ENCODE measurements around the gene RAD51B.

Gene RAD51B

DNA sequence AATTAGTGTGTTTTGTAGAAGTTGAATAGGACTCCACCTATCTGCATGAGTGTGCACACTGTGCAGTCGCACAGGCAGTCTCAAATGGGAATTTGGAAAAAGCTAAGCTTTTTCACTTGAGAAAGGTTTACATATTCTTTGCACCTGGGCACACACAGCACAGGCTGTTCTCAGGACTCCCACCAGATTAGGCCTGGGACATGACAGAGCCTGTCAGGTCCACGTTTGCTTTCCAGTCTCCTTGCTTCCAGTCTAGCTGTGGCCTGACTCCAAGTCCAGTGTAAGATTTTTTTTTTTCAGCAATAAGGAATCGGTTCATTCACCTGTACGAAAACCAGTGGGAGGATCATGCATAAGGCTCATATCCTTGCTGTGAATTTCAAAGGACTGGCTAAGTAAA is 792.0 kb downstream of the RAD51B start:
- no peak for DNase-seq

DNA sequence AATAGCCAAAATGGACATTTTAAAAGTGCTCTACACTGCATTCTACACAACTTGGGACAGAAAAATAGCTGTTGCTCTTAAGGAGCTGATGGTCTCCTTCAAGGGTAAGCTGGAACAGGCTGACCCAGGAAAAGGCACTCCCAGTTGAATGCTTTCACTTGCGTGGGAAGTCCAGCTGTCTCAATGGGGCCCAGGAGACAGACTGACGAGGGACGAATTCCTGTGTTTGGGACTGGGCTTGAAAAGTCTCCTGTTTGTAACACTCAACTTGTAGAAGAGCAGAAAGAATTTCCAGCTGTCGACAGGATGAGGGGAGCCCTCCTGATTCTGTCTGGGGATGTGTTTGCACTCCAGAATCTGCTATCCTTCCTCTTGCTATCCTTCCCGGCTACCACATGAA is 792.5 kb downstream of the RAD51B start:
- DNase-seq = no peak

DNA sequence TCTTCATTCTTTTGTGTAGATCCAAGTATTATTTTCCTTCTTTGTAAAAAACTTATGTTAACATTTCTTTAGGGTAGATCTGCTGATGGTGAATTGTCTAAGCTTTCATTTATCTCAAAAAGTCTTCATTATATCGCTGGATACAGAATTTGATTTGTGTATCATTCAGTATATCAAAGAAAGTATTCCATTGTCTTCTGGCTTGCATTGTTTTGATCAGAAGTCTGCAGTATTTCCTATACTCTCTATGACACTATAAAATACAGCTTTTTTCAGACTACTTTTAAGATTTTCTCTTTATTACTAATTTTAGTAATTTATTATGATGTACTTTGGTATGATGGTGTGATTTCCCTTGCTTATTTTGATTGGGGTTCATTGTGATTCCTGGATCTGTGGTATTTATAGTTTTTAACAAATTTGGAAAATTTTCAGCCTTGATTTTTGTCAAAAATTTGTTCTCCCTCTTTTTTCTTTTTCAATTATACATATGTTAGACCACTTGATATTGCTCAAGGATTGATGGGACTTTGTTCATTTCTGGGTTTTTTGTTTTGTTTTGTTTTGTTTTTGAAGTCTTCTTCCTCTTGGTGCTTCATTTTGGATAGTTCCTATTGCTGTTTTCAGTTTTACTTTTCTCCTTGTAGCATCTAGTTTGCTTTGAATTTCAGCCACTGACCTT is 796.8 kb downstream of the RAD51B start:
- no peak for DNase-seq

- DNase-seq = no peak
Measured at GRCh38 chr14:68619790-68620574, 800.4 kb downstream of the RAD51B start.

DNA sequence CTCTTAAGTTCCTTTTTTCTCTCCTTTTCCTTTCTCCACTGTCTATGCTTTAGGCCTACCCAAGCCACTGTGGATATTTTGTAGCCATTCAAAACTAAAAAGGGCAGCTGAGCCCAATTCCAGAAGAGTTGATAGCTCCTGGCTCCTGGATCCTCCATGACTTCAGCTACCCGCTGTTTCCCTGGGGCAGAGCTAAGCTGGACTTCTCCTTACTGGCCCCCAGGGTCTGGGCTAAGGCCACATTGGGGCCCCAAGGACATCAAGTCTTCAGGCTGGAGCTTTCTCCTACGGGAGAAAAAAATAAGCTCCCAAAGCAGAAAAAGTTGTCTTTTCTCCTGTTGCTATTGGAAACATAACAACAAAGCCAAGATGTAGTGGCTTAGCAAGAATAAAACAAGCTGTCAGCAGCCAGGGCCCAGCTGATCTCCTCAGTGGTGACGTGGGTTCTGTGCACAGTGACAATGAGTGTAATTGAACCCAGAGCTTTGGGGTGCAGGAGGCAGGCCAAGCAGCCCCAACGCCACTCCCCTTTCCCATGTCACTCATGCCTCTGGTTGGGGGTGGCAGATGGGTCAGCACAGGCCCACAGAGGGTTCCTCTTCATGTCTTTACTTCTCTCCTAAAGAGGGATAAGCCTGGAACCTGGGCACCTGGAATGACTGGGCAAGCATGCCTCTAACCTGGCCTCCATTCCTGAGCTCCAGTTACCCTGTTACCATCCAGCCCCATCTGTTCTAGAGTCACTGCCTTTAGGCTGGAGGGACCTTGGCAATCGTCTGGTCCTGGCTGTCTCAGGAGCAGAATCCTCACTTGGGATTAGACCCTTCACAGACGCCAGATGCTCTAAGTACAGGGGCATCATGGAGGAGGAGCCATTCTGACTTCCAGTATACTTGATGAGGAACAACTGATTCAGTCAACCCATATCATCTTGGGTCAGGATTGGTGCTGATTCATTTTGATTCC is 802.1 kb downstream of the RAD51B start:
- DNase-seq = no peak

GRCh38 chr14:68622856-68623255 is 803.3 kb downstream of the RAD51B start:
- no peak for DNase-seq

DNA sequence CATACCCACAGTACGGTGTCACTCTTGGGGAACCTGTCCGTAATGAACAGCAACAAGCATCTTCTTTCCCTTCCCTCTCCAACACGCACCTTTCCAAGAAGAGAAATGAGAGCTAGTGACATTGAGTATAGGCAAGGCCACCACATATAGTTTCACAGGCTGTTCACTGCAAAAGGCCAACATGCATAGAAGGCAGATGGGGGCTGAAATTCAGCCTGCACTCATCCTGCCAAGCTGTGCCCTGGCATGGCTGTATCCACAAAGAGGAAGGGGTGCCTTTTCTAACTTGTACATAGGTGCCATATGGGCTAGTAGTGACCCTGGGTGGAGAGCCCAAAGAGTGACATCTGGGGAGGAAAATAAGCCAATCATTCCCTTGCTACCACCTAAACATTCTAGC is 803.7 kb downstream of the RAD51B start:
- DNase-seq = no peak

DNA sequence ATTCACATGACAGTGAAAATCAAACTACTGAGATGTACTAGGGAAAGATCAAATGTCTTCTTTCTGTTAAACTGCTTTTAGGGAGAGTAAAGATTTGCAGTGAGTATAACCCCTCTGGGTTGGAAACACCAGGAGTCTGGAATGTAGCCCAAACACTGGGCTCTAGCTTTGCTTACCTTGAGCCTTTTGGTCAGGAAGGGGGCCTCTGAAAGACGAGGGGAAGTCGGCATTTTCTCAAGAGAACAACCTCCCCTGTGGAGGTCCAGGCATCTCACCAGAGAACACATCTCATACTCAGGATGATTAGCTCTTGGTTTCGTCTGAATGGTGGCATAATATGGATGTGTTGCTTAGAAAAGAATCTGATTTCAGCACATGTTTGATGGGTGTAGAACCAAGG is 804.2 kb downstream of the RAD51B start:
- DNase-seq = no peak

DNA sequence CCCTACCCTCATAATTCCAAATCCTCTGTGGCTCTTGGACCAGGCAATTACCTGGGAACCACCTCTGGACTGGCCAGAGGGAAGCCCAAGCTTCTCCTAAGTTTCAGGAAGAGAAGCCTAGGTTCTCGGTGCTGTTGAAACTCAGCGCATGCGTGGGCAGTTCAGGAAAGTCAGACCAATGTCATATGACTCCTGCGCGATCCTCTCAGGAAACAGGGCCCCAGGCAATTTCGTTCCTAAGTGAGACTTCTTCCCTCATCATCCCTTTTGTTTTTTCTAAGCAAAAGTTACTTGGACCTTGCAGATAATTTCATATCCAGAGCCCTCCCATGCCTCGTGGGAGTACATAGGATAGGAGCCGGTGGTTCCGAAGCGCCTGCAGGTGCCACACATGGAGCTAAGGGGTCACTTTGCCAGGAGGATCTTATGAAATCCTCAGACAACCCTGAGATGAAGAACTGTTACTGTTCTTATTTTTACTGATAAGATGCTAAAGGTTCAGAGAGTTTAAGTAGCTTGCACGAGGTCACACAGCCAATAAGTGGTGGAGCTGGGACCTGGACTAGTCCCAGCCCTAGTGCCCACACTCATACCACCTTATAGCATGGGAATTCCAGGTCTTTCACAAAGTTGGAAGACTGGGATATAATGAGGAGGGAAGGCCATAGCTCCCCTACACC is 805.1 kb downstream of the RAD51B start:
- no peak for DNase-seq

GRCh38 chr14:68625366-68626090 is 805.9 kb downstream of the RAD51B start:
- DNase-seq = no peak

GRCh38 chr14:68626386-68626785 is 806.8 kb downstream of the RAD51B start:
- no peak for DNase-seq

GRCh38 chr14:68627050-68627867 is 807.7 kb downstream of the RAD51B start:
- DNase-seq = no peak

DNA sequence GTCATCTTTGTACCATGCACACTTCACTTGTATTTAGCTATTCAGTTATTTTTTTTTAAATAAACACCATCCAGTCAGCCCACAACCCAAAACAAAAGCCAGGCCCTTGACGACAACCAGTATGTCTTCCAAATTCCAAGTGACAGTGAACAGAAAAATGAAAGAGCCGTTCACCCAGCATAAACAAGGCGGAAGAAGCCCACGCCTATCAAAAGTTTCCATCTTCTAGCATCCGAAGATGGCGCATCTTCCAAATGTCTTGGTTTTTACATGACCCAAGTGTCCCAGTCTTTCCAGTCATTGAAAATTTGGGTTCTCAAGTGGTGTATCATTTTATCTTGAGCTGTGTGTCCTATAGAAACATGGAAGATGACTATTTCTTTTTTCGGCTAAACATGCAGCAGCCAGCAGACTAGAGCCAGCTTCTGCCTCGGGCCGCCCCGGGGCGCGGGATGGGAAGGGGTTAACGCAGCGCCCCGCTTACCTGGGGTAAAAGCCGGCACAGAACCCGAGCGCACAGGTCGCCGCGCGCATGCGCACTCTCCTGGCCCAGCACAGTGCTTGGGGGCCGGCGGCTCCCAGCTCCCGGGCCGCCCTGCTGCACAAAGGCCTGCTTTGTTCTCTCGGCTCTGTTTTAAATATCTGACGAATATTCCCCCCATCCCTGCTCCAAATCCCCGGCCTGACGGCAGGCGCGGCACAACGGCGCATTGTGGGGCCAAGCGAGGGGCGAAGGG is 808.5 kb downstream of the RAD51B start:
- peak; percentile 58 for DNase-seq

- peak; percentile 49 for DNase-seq
Measured at GRCh38 chr14:68628605-68629310, 809.2 kb downstream of the RAD51B start.

- DNase-seq = no peak
Measured at GRCh38 chr14:68630081-68630571, 810.5 kb downstream of the RAD51B start.

DNA sequence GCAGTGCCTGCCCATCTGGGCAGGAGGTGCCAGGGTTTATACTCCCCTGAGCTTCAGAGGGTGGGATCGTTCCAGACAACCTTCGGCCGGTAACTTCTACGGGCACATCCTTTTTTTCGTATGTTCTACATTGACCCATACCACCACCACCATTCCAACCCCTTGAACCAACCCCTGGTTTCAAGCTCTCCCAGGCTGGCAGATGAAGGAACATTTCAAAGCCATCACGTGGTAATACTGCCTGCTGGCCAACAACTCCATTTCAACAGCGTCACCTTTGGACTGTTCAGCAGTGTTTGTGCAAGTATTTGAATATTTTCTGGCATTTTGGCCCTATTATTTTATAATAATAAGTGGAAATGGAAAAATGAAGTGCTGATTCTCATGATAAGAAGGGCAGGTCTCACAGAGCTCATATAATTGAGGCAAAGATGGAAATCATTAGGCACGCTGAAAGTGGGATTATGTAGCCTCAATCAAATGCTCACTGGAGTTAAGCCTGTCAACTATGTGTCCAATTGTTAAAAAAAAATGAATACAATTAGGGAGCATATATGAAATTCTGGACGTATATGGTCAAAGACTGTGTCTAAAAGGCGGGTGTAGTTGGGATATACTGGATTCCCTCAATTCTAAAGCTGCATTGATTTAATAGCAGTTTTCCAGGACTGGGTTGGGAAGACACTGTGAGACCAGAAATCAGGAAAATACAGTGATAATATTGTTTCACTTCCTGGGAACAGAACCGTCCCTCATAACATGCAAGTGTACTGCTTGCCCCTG is 811.2 kb downstream of the RAD51B start:
- no peak for DNase-seq

DNA sequence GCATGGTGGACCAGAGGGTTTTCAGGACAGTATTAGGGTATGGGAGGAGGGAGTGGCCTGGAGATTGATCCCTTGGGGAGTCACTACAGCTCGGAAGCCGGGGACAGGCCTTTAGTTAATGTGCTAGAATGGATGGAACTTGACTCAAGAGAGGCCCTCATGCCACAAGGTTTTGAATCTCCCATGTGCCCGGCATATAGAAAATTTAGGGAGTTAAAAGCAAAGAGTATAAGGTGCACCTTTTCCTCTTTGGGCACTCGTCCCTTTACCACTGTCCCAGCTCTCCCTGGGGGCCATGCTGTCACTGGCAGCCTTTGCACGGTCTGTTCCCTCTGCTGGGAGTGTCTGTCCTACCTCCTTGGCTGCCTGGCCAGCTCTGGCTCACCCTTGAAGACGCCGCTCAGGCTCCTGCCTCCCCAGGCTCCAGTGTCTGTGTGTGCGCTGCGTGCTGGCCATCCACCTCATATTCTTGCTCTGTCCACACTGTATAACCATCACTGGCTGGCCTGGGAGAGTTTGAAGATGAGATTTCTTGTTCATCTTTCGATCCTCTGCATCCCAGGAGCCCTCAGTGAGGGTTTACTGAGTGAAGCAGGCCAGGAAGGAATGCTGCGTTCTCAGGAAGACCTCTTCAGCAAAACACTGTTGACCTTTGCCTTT is 811.9 kb downstream of the RAD51B start:
- DNase-seq = no peak

All from CD4-positive, alpha-beta T cell treated with Interleukin-21 for 1 hour (primary cell).